HepG2 (cell line): ENCODE measurements around the gene ARMC2. TPM values are rescaled to one million over a fixed set of nuclear protein-coding genes. Genes with fewer than 3 reads are reported as not detected.

ENCODE experiments used
- AHR ChIP-seq: IDR thresholded peaks from 2 replicates; pipeline ENCODE4 v1.6.1; 2018; ENCODE audit warnings: missing genetic modification reagents, missing compliant biosample characterization
- ARID5B ChIP-seq: IDR thresholded peaks from 2 replicates; pipeline ENCODE4 v1.4.0; 2020; ENCODE audit warnings: mild to moderate bottlenecking, missing genetic modification reagents
- CAMTA2 ChIP-seq: sonication (generic); formaldehyde crosslinking; IDR thresholded peaks from 2 replicates; pipeline ENCODE4 v1.4.0; 2020; ENCODE audit warnings: mild to moderate bottlenecking, missing genetic modification reagents, borderline replicate concordance
- HMG20B ChIP-seq: conservative IDR thresholded peaks from 2 replicates; pipeline ENCODE4 v1.6.1; 2016; ENCODE audit warnings: missing genetic modification reagents, missing compliant biosample characterization
- NFE2 ChIP-seq: sonication (generic); formaldehyde crosslinking; IDR thresholded peaks from 2 replicates; pipeline ENCODE4 v1.4.0; 2020; ENCODE audit warnings: missing genetic modification reagents
- NFRKB ChIP-seq: fragments of 450-650 bp; IDR thresholded peaks from 2 replicates; pipeline ENCODE4 v1.6.1; 2017
- SNAPC4 ChIP-seq: sonication (generic); formaldehyde crosslinking; IDR thresholded peaks from 2 replicates; pipeline ENCODE4 v1.4.0; 2020; ENCODE audit warnings: mild to moderate bottlenecking, missing genetic modification reagents
- SOX6 ChIP-seq, 2 experiments: fragments of 450-650 bp in 1 of 2; sonication (generic) in 1 of 2; formaldehyde crosslinking in 1 of 2; IDR thresholded peaks; 2 replicates each; pipeline versions ENCODE4 v1.4.0 to v1.6.1; 2017 to 2020; ENCODE audit warnings: antibody characterized with exemption in 1 of 2, mild to moderate bottlenecking in 1 of 2, missing genetic modification reagents in 1 of 2
- TRIM22 ChIP-seq: fragments of 450-650 bp; IDR thresholded peaks from 2 replicates; pipeline ENCODE4 v1.6.1; 2017
- ZNF10 ChIP-seq: sonication (generic); formaldehyde crosslinking; IDR thresholded peaks from 2 replicates; pipeline ENCODE4 v1.4.0; 2020; ENCODE audit warnings: mild to moderate bottlenecking, low read depth, missing genetic modification reagents, borderline replicate concordance
- ZNF558 ChIP-seq: sonication (generic); formaldehyde crosslinking; IDR thresholded peaks from 2 replicates; pipeline ENCODE4 v1.9.0; 2022; ENCODE audit warnings: mild to moderate bottlenecking, missing genetic modification reagents, borderline replicate concordance
- ZNF572 ChIP-seq: sonication (generic); formaldehyde crosslinking; IDR thresholded peaks from 2 replicates; pipeline ENCODE4 v1.5.1; 2020; ENCODE audit warnings: mild to moderate bottlenecking, missing genetic modification reagents
- ZNF639 ChIP-seq: conservative IDR thresholded peaks from 2 replicates; pipeline ENCODE4 v1.6.1; 2018; ENCODE audit warnings: missing genetic modification reagents
- ZSCAN25 ChIP-seq: sonication (generic); formaldehyde crosslinking; IDR thresholded peaks from 2 replicates; pipeline ENCODE4 v1.8.0; 2022; ENCODE audit warnings: mild to moderate bottlenecking, missing genetic modification reagents
- polyA plus RNA-seq, 8 experiments: library from polyadenylated mRNA; depleted of rRNA in 3 of 8; stranded (reverse) in 7 of 8; unstranded in 1 of 8; fragments of >200 nt; fragmentation: Illumina TruSeq in 4 of 8; extraction: Trizol in 4 of 8; gene quantifications; 2 replicates each; pipeline versions ENCODE4 v1.2.1 to v1.2.3, GENCODE V29; 2011 to 2016; ENCODE audit warnings: low read depth in 4 of 8, missing spikeins in 1 of 8, mixed read lengths in 1 of 8; ENCODE audit not compliant: insufficient read depth in 1 of 8
- total RNA-seq, 5 experiments: library from RNA; depleted of rRNA; stranded (reverse); fragments of >200 nt; fragmentation: Illumina TruSeq; extraction: Trizol; gene quantifications; 2 replicates each; pipeline ENCODE4 v1.2.3, GENCODE V29; 2016; ENCODE audit warnings: low read depth in 1 of 5
- TF ChIP-seq, protein P1 (sequence below): sonication (generic); formaldehyde crosslinking; IDR thresholded peaks from 2 replicates; pipeline ENCODE4 v1.4.0; 2020; ENCODE audit warnings: low read depth, mild to moderate bottlenecking, missing genetic modification reagents

Gene ARMC2
- total and polyA plus RNA-seq, 2 of the 13 experiments (the other 11 are each of a cell fraction or from before 2014, with no cell fraction given), result 1.4 to 3.2 TPM

GRCh38 chr6:108848116-108848868 is at the start of gene ARMC2 (continued):
- no peak; the same call in 1 of the 2 replicates for TF ChIP-seq ARID5B (CRISPR knock-in tag)
- TF ChIP-seq, protein P1, sequence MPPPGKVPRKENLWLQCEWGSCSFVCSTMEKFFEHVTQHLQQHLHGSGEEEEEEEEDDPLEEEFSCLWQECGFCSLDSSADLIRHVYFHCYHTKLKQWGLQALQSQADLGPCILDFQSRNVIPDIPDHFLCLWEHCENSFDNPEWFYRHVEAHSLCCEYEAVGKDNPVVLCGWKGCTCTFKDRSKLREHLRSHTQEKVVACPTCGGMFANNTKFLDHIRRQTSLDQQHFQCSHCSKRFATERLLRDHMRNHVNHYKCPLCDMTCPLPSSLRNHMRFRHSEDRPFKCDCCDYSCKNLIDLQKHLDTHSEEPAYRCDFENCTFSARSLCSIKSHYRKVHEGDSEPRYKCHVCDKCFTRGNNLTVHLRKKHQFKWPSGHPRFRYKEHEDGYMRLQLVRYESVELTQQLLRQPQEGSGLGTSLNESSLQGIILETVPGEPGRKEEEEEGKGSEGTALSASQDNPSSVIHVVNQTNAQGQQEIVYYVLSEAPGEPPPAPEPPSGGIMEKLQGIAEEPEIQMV (CRISPR knock-in tag), result no peak; the same call in 1 of the 2 replicates
- TF ChIP-seq ZSCAN25 (CRISPR knock-in tag), result peak; percentile 49; the same call in 1 of the 2 replicates
- TF ChIP-seq HMG20B (CRISPR knock-in tag), result no peak
- no peak for TF ChIP-seq CAMTA2
- no peak for TF ChIP-seq NFE2 (CRISPR knock-in tag)
- TF ChIP-seq SNAPC4 (CRISPR knock-in tag), result no peak
- peak; percentile 67; the same call in 1 of the 2 replicates for TF ChIP-seq ZNF558
- no peak; the same call in 1 of the 2 replicates for TF ChIP-seq ZNF639 (CRISPR knock-in tag)
- TF ChIP-seq SOX6 (IDR thresholded peaks at IDR 0.05), result no peak
- TF ChIP-seq SOX6 (CRISPR knock-in tag; IDR thresholded peaks at IDR 0.05), result peak; percentile 56
- 0 out of 2 replicates have a peak, but pooled peaks have one; percentile 28 for TF ChIP-seq ZNF572 (CRISPR knock-in tag)
- TF ChIP-seq NFRKB, result no peak
- TF ChIP-seq ZNF10, result no peak; the same call in 1 of the 2 replicates
- no peak for TF ChIP-seq TRIM22
- peak; percentile 28; the same call in 1 of the 2 replicates for TF ChIP-seq AHR (CRISPR knock-in tag)
